HuH-7.5 (cell line): ENCODE data around the gene ZNF124.

Experiments used
- DNase-seq: peaks from one replicate; pipeline ENCODE4 v3.0.0; 2011; ENCODE audit warnings: low spot score

Gene ZNF124

DNA sequence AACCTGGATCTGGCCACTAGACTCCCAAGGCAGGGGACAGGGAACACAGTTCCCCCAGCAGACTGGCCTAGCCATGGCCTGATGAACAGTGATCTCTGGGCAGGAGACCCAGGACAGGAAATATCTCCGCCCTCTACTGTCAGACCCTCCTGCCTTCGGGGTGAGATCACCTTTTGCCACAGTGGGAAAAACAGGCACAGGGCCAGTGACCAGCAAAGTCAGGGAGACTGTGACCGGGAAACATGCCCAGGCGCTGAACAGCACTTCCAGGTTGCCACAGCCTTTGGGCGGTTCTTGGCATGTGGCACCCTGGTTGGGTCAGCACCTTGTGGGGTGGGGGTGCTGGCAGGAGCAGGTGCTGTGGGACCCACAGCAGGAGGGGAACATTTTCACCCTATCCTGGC is 58.7 kb downstream of the ZNF124 start:
- DNase-seq: peak; percentile 59

DNA sequence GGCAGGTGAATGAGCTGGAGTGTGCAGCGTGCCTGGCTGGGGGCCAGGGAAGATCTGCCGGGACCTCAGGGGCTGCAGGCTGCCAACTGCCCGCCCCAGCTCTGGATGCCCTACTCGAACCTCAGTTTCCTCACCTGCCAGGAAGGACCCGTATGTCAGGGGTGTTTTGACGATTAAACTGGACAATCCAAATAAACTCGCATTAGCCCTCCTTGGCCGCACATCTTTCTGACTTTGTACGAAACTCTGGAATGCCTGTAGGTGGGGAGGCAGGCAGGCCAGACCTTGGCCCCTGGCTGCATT is 59.4 kb downstream of the ZNF124 start:
- DNase-seq: no peak

DNA sequence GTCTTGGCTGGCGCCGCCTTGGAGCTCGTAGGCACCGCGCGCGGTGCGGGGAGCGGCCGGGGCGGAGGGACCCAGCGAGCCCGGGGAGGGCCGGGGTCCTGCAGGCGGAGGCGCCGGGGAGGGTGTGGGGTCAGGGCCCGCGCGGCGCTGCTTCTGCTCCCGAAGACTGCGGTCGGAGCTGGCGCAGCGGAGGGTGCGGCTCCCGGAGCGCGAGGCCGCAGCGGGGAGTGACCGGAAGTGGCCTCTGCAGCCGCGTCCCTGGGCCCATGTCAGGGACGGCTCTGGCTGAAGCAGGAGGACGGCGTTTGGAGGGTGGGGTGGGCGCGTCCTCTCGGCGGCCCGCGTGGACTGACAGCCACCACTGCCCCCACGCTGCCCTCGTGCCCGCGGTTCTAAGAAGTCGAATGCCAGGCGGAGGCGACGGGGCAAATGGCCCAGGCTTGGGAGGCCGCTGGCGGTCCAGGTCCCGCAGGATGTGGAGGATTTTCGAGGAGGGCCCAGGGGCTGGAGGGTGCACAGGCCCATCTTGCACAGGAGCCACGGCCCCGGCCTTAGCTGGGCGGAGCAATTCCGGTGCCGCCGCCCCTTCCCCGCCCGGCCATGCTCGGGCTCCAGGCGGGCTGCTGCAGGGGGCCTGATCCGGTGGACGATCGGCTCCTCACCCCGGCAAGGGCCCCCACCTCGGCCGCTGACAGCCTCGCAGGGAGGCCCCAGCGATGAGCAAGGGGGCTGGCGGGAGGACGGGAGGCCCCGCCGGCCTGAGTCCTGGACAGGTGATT is 59.9 kb downstream of the ZNF124 start:
- DNase-seq: peak; percentile 84

DNA sequence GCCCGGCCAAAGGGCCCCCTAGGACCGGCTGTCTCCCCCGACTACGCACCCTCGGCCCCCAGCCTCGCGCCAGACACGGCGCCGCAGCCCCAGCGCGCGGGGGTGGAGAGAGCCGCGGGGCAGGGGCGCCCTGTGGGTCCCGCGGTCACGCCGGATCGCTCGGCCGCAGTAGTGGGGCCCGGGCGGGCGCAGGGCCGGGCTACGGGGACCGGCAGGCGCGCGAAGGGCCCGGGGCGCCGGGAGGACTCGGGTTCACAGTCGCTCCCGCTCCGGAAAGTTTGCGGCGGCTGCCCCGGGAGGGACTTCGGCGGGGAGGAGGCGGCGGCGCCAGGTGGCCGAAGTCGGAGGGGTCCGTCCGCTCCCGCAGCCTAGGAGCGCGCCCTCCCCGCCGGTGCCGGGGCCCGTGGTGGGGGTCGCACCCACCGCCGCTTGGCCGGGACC is 60.5 kb downstream of the ZNF124 start:
- DNase-seq: peak; percentile 62

DNA sequence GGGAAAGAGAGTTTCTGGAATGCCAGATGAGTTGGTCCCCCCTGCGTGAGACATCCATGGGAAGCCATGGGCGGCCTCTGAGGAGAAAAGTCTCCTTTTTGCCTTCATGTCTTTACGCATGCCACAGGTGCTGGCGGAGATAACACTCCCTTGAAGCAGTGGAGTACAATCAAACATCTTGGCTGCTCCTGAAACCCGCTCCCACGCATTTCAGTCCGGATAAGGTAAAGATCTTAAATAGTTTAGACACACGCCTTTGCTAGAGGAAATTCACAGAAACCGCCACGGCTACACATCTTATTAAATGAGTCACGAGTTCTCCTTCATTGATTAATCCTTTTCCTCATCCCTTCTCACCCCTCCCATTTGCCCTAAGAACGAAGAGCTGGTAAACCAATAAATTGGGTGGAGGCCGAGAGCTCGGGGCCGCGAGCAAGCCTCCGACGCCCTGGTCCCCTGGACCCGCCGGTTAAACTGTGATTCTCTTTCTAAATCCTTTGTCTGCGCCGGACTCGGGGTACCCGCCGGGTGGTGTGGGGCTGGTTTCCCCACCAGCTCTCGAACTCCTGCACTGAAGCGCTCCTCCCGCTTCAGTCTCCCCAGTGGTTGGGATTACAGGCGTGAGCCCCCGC is 61.1 kb downstream of the ZNF124 start:
- DNase-seq: no peak

DNA sequence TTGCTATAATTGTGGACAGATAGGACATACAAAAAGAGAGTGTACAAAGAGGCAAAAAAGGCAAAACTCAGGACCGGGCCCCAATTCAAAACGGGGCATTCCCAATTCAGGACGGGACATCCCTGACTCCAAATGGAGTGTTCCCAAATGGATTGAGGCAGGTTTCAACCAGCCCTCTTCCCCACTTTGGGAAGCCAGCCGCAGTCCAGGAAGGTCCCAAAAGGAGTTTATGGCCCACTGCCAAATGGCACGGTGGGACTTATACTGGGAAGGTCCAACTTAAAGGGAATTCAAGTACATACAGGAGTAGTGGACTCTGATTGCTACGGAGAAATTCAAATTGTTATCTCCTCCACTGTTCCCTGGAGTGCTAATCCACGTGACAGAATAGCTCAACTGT is 64.1 kb downstream of the ZNF124 start:
- no peak for DNase-seq

DNA sequence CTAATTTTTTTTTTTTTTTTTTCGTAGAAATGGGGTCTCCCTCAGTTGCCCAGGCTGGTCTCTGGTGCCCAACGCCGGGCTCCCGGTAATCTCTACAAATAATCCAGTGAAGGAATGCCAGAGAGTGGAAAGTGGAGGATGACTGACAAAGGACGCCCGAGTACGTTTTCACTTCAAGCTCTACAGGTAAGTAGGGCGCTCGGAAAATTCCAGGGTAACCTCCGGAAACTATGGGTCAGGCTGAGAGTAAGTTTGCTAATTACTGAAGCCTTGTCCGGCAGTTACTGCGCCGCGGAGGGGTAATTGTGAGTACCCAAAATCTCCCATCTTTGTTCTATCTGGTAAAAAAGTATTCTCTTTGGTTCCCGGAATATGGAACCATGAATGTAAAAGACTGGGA is 65.9 kb downstream of the ZNF124 start:
- no peak for DNase-seq
